Esophagus squamous epithelium (tissue), 4 donors: ENCODE results near the gene TUT7.

Source experiments
- POLR2A ChIP-seq, 4 donors: fragments of 450-650 bp; IDR thresholded peaks; one replicate each; pipeline ENCODE4 v1.6.1; 2017; ENCODE audit warnings: antibody characterized with exemption in 4 of 4, mild to moderate bottlenecking in 4 of 4, moderate library complexity in 3 of 4
- TF ChIP-seq, protein P1 (sequence below), 6 experiments: fragments of 450-650 bp in 4 of 6; fragments of 200-600 bp in 2 of 6; sonication (generic) in 2 of 6; IDR thresholded peaks; one replicate each; pipeline ENCODE4 v1.5.1; 2016 to 2019; ENCODE audit warnings: antibody characterized with exemption in 6 of 6, mild to moderate bottlenecking in 4 of 6, moderate library complexity in 4 of 6

DNA sequence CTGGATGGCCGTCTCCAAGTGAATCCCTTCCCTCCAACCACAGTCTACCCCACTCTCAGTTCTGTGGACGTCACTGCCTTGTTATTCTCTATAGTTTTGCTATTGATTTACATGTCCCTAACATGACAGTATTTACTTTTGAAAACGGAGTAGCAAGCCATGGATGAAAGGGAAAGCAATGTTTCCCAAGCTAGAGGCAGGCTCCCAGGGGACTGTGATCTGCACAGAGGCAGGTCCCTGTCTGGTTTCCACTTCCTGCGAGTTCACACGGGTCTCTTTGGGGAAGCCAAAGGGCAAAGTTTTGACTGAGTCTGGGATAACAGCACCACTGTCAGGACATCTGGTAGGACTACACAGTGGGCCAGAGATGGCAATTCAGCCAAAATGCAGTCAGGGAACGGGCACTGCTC is 107.5 kb downstream of the TUT7 start:
- TF ChIP-seq, protein P1, sequence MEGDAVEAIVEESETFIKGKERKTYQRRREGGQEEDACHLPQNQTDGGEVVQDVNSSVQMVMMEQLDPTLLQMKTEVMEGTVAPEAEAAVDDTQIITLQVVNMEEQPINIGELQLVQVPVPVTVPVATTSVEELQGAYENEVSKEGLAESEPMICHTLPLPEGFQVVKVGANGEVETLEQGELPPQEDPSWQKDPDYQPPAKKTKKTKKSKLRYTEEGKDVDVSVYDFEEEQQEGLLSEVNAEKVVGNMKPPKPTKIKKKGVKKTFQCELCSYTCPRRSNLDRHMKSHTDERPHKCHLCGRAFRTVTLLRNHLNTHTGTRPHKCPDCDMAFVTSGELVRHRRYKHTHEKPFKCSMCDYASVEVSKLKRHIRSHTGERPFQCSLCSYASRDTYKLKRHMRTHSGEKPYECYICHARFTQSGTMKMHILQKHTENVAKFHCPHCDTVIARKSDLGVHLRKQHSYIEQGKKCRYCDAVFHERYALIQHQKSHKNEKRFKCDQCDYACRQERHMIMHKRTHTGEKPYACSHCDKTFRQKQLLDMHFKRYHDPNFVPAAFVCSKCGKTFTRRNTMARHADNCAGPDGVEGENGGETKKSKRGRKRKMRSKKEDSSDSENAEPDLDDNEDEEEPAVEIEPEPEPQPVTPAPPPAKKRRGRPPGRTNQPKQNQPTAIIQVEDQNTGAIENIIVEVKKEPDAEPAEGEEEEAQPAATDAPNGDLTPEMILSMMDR (IDR thresholded peaks at IDR 0.05), result no peak
- TF ChIP-seq POLR2A (IDR thresholded peaks at IDR 0.05), result no peak
